A172 (cell line): Measurements from ENCODE around the gene TSPAN1. TPM values are rescaled to one million over a fixed set of nuclear protein-coding genes. Genes with fewer than 3 reads are reported as not detected.
A peak's percentile ranks its signal among the peaks of the same experiment; 100 is the strongest.

Experiments
- DNase-seq: peaks from one replicate; pipeline ENCODE4 v3.0.0-alpha.2; 2015; ENCODE audit warnings: low spot score
- total RNA-seq: library from RNA; depleted of rRNA; stranded (reverse); fragments of >200 nt; shearing (Covaris generic); gene quantifications from 2 replicates; pipeline ENCODE4 v1.2.3, GENCODE V29; 2014

The TSPAN1 gene
- total RNA-seq, 1 experiment from 2014 or later = 2.3 TPM

DNA sequence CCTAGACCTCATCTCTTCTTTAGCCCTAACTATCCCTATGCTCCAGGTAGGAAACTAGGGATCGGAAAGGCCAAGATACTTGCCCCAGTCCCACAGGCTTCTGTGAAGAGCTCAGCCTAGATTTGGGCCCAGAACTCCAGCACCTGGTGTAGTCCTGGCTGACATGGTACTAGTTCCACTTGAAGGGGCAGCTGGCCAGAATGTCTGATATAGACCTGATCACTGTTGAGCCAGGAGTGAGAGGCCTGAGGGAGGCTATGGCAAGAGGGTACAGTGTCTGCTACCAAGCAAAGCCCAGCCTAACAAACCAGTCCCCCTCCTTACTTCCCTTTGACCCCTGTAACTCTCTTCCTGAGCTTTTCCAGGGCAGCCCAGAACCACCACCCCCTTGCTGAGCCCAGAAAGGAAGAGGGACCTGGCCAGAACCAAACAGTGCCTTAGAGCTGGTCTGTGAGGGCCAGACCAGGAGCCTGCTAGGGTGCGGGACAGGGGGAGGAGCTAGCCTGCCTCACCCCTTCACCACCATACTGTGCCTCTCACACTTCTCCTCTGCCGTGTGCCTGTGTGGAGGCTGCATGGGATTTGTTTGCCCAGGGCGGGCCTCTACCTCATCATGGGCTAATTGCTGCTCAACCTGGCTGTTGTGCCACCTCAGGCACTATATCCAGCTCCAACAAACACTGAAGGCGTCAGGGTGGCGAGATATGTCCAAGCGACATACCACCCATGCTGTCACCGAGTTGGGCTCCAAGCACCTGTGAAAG lies 12.4 kb downstream of the TSPAN1 start:
- no peak for DNase-seq

DNA sequence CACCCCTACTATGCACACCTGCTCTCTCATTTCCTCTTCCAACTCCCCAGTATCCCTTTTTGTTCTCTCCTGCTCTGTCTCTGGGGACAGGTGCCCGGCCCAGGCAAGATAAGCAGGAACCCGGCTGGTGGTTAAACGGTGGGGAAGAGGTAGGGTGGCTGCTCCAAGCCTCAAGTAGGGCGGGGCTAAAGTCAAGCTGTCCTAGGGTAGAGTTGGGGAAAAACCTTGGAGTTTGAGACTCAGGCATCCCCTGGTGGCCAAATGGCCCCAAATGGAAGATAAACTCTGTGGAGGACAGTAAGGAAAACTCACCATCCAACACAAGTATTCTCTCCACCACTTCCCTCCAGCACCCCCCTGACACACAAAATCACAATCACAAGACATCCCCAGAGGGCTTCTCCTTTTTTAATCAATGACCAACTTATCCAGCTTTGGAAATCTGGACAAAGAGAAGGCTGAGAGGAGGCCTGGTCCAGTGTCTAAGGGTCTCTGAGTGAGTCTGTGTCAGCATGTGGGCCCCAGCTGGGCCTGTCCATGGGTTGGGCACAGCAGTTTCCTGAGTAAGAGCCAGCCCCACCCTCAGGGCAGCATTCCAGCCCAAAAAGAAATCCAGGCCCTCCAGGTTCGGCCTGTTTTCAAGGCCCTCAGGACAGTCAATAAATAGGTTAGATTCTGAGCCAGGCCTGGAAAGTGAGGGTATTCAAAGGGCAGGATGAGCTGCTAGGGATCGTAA lies 13.6 kb downstream of the TSPAN1 start:
- no peak for DNase-seq

DNA sequence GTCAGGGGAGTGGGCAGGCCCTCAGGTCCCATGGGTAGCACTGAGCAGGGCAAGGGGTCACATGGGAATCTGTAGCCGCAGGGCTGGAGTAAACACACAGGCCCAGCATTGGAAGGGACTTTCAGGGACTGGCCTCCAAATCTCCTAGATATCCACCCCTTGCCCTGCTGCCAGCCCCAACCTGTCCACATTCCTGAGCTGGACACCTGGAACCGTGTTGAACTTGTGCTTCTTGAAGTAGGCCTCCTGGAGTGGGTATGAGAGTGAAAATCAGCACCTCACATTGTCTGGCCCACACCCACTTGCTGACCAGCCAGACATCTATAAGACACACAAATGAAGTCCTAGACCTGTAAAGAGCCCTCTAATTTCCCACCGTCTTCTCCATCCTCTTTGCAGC lies 15.7 kb downstream of the TSPAN1 start:
- DNase-seq = no peak

DNA sequence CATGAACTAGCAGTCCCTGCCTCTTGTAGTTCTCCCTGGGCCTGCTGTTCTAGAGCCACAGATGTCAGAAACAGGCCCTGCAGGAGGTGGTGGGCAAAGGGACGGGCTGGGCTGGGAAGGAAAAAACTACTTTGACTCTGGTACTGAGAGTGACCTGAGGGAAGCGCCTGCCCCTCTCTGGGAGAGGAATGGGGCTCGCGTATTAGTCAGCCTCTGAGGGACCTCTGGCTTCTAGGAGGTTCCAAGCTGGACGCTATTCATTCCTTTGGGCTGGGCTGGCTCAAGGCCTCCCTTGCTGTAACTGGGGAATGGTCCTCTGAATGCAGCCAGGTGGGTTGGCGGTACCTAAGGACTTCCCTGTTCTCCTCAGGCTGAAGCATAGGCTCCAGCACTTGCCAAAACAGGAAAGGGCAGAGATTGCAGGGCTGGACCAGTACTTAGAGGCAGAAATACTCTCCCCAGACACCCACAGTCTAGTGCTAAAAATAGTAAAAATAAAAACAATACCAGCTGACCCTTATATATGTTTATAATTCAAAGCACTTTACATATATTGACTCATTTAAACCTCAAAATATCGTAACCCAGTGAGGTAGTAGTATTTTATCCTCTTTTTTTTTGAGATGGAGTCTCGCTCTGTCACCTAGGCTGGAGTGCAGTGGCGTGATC lies 16.3 kb downstream of the TSPAN1 start:
- no peak for DNase-seq

DNA sequence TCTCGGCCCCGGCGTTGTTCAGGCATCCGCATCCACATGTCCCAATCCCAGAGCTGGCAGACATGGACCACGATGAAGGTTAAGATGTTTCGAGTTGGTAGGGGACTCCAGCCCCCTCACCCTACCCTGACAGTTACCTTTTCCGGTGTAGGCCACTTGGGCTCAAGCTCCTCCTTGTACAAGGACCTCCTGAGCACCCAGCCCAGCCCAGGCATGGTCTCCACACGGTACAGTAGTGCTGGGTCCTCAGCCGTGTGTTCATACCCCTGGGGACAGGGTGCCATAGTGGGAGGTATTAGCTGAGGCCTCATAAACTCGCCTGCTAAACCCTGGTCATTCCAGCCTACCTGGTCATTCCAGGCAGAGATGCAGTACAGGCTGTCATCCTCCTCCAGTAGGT lies 17.3 kb downstream of the TSPAN1 start:
- DNase-seq = no peak

DNA sequence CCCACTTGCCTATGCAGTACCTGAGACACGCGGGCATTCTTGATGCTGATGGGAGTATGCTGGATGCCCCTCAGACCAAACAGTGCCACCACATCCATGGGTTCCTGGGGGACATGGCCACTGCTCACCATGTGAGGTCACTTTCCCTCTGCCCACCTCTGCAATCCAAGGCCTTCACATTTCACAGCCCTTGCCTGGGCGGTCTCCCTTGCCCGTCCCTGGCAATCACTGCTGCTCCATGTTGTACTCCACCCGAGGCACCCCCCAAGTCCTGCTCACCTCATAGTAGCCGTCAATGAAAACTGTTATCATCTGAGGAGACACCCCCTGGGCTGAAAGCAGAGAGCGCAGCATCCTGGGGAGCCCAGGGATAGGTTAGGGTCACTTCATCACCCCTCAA lies 18.4 kb downstream of the TSPAN1 start:
- no peak for DNase-seq

DNA sequence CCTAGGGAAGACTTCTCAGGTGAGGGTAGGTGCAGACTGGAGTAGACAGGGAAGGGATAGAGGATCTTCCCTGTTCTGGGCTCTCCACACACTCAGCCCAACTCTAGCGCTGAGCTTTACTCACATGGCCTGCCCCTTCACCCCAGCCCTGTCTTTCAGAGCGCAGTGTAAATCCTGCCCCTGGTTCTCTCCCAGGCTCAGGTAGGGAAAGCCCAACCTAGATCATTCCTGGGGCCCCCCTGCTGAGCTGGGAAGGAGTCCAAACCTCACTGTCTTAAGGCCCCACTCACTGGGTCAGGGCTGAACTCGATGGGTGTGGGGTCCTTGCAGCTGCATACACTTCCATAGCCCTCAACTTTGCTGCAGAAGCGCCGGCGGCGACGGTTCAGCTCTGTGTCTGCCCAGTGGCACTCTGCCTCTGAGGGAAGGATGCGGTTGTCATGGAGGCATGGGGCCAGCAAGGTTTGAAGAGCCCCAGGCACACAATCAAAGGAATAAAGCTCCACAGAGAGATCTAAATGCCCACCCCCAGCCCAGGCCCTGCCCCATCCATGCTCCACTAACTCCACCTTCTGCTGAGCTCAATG lies 19.2 kb downstream of the TSPAN1 start:
- no peak for DNase-seq

DNA sequence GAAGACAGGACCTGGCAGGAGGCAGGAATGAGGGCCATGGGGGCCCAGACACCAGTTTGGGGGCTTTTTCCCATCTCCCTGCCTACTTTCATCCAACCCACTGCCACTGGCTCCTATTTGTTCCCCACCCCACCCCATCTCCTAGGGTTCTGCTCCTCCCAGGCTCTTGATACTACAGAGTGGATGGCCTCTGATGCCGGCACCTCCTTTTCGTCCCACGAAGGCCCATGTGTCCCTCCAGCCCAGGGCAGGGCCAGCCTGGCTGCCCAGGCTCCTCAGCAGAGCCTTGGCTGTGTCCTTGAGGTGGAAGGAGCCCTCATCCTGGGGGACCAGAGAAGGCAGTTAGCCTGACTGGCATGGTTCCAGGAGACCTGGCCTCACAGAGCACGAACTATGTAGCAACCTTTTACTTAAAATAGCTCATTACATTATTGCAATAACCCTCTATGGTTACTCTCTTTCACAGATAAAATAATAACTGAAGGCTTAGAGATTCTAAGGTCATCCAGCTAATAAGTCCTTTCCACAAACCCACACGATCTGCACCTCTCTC lies 19.8 kb downstream of the TSPAN1 start:
- DNase-seq = no peak

DNA sequence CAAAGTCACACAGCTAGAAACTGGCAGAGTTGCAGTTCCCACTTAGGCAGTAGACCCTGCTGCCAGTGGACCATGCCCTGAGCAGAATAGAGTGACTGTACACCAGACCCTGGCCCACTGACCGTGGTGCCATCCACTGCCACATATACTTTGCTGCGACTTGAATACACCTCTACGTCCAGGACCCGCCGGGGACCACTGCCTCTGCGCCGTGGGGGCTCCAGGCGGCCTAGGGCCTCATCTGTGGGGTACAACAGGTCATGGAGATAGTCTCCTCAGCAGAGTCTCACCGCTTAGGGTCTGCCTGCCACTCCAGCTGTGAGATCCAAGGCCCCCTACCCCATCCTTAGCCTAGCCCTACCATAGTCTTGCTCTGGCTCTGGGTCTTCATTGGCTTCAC lies 21.7 kb downstream of the TSPAN1 start:
- DNase-seq = no peak

DNA sequence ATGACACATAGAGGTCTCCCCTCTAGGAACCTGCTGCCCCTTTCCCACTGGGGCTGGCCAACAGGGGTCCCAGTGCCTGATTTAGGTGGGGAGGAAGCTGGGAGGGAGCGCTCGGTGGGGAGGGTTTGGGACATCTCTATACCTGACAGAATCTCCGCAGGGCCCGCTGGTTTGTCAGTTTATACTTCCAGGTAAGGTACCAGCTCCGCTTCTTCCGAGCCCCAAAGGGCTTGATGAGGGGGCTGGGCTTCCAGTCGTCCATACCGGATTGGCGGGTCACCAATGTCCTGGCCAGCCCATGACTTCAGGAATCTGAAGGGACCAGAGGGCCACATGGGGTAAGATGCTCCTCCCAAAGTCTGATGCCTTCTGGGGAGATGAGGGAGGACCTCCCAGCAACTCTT lies 22.7 kb downstream of the TSPAN1 start:
- DNase-seq = no peak

DNA sequence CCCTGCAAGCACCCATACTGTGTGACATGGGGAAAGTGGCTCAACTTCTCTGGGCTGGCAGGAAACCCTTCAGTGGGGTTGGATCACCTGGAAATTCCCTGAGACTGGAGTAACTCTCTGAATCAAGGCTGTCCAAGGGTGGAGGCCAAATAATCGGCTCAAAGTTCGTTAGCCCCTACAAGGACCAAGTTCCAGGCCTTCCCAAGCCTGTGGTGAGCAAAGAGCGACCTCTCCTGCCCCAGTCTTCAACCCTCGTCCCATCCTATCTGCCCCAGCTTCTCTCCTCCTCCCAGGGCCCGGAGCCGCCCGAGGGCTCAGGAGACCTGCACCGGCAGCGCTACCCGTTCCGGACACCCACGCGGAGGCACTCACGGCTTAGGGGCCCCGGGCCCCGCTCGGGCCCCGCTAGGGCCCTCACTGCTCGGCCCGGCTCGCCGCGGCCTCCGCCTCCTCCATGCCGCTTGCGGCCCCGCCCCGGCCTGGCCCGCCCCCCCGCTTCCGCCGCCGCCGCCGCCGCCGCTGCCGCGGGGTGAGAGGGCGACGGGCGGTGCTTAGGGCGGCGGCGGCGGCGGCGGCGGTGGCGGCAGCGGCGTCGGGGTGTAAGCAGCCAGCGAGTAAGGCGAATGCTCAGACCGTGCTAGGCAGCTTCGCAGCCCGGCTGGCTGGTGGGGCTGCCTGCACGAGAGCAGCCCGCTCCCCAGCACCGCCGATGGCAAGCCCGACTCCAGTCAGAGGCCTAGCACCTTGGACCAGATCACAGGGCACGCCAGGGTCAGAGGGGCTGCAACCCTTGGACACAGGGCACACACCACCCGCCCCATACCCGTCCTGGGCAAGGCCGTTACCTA lies 23.3 kb downstream of the TSPAN1 start, which contains the start of gene POMGNT1:
Gene POMGNT1 (minus strand): TSS at position 471 of the 848 bp plus-strand sequence. CDS start 613 bp downstream, outside the sequence.
- peak; percentile 44 for DNase-seq

DNA sequence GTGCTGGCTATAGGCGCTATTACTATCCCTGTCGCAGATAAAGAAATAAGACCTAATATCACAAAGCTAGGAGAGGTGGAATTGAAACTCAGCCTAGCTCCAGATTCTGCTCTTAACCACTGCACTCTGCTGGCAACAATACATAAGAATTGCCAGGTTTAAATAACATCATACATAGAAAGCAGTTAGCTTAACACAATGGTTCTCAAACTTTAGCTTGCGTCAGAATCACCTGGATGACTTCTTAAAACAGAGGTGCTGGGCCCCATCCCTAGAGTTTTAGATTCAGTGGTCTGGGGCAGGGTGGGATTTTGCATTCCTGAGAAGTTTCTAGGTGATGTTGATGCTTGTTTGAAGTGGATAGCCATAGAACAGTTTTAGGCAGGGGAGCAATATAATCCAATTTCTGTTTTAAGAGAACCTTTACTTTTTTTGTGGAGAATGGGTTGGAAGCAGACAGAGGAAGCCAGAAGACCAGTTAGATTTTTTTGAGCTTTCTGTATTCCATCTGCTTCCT lies 24.4 kb downstream of the TSPAN1 start:
- no peak for DNase-seq

DNA sequence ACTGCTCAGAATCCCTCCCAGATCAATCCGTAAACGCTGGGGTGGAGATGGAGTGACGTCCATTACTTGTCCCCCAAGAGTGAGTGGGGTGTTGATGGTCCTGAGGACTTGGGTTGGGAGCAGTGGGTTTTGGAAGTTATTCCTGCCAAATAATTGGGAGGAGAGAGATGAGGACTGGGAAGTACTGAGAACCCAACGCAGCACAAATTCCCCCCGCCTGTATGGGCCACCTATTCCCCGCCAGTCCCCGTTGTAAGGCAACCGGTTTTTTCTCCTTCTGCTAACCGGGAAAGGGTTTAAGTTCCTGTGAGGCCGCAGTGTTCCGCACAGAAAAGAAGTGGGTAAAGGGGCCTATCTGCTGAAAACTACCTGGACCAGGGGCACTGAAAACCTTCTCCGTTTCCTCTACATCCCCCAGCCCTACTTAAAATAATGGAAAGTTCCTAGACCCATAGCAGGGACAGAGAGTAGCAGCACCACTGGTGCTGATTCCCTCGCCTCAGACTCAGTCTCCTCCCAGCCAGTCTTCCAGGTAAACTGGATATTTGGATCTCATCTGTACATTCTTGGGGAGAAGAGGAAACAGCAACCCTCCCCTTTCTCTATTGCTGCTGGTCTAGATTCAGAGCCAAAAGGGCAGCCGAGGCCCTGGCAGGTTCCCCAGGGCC lies 29.0 kb downstream of the TSPAN1 start:
- DNase-seq = no peak

DNA sequence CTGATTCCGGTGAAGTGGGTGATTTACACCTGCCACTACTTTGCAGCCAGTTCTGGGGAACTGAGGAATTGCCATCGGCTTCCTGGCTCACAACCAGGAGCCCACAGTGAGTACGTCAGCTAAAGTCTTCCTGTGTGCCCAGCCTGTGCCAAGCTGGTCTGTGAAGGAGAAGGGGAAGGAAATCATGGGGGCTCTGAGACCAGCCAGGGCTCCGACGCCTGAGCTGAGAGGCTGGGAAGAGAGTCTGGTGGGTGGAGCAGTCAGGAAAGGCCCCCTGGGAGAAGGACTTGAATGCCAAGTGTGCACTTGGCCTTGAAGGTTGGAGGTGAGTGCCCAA lies 29.5 kb downstream of the TSPAN1 start:
- no peak for DNase-seq

DNA sequence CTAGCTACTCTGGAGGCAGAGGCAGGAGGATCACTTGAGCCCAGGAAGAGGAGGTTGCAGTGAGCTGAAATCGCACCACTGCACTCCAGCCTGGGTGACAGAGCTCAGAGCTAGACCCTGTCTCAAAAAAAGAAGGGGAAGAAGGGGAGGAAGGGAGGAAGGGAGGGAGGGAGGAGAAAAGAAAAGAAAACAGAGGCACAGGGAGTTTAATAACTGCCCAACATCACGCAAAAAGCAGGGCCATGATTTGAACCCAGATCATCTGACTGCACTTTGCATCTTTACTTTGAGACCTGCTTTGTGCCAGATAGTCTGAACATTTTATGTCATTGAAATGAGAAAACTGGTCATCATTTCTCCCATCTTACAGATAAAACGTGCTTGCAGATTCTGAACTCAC lies 30.3 kb downstream of the TSPAN1 start:
- DNase-seq = no peak

DNA sequence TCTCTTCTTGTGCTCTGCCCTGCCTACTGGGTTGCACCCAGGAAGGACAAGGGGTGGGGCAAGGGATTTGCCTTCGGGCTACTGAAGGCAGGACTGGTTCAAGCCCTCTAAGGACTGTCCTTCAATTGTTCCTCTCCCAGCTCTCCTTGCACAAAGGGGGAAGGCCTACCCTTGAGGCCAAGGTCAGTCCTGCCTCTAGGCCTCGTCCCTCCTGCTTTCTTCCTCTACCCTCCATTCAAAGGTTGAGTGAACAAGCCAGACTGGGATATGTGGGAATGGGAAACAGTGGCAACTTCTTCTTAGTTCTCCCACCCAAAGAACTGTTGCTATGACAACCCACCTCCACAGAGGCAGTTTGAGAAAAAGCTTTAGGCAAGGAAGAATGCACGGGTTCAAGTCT lies 30.9 kb downstream of the TSPAN1 start:
- no peak for DNase-seq

DNA sequence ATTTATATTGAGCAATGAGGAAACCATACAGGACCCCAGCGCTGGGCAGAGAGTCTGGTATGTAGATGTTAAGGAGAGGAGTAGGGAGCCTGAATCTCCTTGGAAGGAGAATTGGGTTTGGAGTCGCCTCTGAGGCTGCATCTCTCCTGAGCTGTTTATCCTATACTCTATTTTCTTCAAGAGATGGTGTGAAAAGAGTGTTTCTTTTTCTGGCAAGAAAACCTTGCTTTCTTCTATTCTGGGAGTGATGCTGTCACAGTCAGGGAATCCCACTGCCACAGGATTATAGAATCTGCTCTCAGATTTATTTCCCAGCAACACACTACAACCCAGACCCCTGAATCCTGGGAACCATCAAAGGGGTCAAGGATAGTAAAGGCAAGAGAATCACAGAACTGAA lies 31.5 kb downstream of the TSPAN1 start:
- DNase-seq = no peak

DNA sequence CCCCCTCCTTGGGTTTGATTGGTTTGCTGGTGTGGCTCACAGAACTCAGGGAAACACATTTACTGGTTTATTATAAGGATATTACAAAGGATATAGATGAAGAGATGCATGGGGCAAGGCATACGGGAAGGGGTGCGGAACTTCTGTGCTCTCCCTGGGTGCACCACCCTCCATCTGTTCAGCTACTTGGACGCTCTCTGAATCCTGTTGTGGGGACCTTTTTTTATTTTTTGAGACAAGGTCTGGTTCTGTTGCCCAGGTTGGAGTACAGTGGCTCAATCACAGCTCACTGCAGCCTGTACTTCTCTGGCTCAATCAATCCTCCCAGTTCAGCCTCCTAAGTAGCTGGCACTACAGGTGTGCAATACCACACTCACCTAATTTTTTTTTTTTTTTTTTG lies 35.7 kb downstream of the TSPAN1 start:
- no peak for DNase-seq

DNA sequence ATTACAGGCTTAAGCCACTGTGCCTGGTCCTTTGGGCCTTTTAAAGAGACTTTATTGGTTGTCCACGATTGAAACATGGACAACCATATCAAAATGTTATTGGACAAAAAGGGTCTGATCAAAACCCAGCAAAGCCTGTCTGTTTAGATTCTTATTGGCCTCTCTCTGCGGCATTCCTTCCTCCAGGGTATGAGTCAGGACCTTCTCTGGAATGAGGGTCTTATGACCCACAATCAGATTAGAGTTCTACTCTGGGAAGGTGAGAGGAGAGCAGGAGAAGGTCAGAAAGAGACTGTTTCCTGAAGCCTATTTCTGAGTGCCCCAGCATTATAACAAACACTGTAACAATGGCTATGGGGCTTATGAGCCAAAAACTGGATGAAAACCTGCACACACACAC lies 36.2 kb downstream of the TSPAN1 start:
- DNase-seq = no peak

DNA sequence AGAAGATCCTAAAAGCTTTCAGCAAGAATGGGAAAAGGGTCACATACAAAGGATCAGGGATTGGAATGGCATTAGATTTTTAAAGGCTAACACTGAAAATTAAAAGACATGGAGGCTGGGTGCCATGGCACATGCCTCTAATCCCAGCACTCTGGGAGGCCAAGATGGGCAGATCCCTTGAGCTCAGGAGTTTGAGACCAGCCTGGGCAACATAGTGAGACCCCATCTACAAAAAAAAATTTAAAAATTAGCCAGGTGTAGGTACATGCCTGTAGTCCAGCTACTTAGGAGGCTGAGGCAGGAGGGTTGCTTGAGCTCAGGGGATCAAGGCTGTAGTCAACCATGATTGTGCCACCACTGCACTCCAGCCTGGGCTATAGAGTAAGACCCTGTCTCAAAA lies 40.6 kb downstream of the TSPAN1 start:
- DNase-seq = no peak

DNA sequence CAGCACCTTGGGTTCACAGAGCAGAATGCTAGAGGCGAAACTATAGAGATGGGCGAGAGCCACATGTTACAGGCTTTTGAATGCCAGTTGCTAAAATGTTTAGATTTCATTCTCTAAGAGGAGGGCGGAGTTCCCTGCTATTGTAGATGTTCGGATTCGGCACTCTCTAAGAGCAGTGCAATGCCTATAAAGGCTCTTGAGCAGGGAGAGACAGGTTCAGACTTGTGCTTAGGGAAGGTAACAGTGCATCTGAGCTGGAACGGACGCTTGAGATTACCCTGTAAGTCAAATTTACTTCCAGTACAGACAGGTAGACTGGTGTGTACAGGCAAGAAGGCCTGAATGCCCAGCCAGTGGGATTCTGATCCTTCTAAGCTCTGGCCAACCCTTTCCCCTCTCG lies 43.6 kb downstream of the TSPAN1 start:
- no peak for DNase-seq
